ENCODE results near the gene WWC2.

WWC2 gene

GRCh38 chr4:183201331-183201730 is 102.3 kb downstream of the WWC2 start:
- TF ChIP-seq GATA1 (IDR thresholded peaks at IDR 0.05; ENCODE audit: low read depth, low read length) (no peak), POLR2A (IDR thresholded peaks at IDR 0.05; ENCODE audit: low read length) (no peak)
- no peak for DNase-seq

DNA sequence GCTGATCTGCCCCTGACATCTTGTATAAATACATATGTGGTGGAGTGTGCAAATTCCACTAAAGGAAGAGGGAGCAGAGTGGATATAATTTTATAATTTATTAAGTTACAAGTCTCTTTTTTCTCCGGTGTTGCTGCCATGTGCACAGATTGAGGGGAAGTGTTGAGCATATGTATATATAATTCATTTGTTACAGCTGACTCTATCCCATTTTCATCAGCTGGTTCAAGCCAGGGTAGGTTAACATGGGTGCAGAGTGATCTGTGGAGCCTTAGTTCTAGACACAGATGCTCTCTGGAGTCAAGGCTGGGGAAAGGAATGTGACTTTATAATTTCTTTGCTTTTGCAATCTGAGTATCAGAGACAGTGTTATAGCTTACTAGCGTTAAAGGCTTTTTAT is 103.5 kb downstream of the WWC2 start:
- DNase-seq: no peak
- TF ChIP-seq GATA1 (IDR thresholded peaks at IDR 0.05; ENCODE audit: low read depth, low read length) (no peak), POLR2A (IDR thresholded peaks at IDR 0.05; ENCODE audit: low read length) (no peak)

DNA sequence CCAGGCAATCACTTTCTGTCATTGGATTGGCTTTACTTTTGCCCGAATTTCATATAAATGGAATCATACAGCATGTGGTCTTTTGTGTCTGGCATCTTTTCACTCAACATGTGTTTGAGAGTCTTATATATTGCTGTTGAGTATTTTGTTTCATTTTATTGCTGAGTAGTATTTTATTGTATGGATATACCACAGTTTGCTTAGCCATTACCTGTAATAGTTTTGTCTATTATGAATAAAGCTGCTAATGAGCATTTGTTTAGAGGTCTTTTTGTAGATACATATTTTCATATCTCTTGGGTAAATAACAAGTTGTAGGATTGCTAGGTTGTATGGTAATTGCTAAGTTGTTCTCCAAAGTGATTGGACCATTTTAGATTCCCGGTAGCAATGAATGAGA is 105.7 kb downstream of the WWC2 start:
- DNase-seq: no peak
- no peak for TF ChIP-seq GATA1 (IDR thresholded peaks at IDR 0.05; ENCODE audit: low read depth, low read length)
- TF ChIP-seq POLR2A (IDR thresholded peaks at IDR 0.05; ENCODE audit: low read length): no peak

DNA sequence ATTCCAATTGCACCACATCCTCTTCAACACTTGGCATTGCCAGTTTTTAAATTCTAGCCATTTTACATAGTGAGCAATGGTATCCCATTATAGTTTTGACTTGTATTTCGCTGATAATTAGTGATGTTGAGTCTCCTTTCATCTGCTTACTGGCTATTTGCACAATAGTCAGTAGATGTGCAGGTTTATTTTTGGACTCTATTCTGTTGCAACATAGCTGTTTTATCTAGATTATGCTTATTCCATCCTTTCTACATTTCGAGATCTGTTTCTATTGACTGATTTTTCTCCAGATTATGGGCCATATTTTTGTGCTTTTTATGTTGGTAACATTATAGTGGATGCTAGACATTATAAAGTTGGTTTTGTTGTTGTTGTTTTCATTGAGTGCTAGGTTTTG is 106.1 kb downstream of the WWC2 start:
- TF ChIP-seq GATA1 (IDR thresholded peaks at IDR 0.05; ENCODE audit: low read depth, low read length) (no peak), POLR2A (IDR thresholded peaks at IDR 0.05; ENCODE audit: low read length) (no peak)
- DNase-seq: no peak

DNA sequence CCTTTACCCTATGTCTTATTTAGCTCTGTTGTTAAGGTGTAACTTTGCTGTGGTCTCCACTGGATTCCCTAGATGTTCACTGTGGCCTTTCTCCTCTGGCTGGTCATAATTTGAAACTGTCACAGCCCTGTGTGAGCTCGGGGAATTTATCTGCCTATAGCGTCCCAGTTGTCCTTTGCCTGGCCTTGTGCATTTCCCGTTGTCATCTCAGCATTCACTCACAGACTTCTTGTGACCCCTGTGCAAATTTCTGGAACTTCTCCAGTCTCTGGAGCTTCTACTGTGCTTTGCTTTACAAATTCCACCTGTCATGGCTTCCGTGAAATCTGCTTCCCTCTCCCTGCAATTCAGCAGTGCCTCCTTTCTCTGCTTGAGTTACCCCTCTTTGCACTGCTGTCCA is 106.7 kb downstream of the WWC2 start:
- TF ChIP-seq POLR2A (IDR thresholded peaks at IDR 0.05; ENCODE audit: low read length) (no peak), GATA1 (IDR thresholded peaks at IDR 0.05; ENCODE audit: low read depth, low read length) (no peak)
- no peak for DNase-seq

DNA sequence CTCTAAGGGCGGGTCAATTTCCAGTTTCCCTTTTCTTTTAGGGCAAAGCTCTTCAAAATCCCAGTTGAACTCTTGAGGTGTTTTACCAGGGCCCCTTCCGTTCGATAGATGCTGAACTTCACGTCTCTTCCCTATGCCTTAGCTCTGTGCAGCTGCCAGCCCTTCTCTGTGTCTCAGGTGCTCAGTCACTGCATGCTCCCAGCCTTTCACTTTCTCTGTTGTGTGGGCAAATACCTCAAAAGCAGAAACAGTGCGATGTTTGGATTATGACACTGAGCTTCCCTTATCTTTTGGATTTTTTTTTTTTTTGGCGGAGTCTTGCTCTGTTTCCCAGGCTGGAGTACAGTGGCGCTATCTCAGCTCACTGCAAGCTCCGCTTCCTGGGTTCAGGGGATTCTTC is 112.5 kb downstream of the WWC2 start:
- no peak for TF ChIP-seq POLR2A (IDR thresholded peaks at IDR 0.05; ENCODE audit: low read length)
- no peak for TF ChIP-seq GATA1 (IDR thresholded peaks at IDR 0.05; ENCODE audit: low read depth, low read length)
- DNase-seq: no peak

- no peak for TF ChIP-seq GATA1 (IDR thresholded peaks at IDR 0.05; ENCODE audit: low read depth, low read length)
- TF ChIP-seq POLR2A (IDR thresholded peaks at IDR 0.05; ENCODE audit: low read length): no peak
- DNase-seq: no peak
Measured at GRCh38 chr4:183213996-183214395, 114.9 kb downstream of the WWC2 start.

DNA sequence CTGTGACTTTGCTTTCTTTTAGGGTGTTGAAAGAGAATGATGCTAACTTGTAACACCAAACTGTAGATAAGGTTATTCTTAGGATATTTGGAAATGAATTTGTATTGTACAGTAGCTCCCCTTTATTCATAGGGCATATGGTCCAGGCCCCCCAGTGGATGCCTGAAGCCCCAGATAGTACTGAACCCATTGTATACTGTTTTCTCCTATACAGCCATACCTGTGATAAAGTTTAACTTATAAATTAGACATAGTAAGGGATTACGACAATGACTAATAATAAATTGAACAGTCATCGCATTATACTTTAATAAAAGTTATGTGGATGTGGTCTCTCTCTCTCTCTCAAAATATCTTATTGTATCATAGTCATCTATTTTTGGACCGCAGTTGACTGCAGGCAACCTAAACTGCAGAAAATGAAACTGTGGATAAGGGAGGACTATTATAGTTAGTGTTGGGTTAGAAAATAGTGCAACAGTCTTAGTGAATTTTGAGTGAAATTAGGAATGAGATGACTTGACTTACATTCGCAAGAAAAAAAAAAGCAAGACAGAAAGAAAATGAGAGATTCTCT is 115.9 kb downstream of the WWC2 start:
- TF ChIP-seq GATA1 (IDR thresholded peaks at IDR 0.05; ENCODE audit: low read depth, low read length): no peak
- no peak for TF ChIP-seq POLR2A (IDR thresholded peaks at IDR 0.05; ENCODE audit: low read length)
- DNase-seq: no peak

- no peak for DNase-seq
- TF ChIP-seq GATA1 (IDR thresholded peaks at IDR 0.05; ENCODE audit: low read depth, low read length): no peak
- TF ChIP-seq POLR2A (IDR thresholded peaks at IDR 0.05; ENCODE audit: low read length): no peak
Measured at GRCh38 chr4:183220236-183220635, 121.2 kb downstream of the WWC2 start.

- no peak for TF ChIP-seq POLR2A (IDR thresholded peaks at IDR 0.05; ENCODE audit: low read length)
- TF ChIP-seq GATA1 (IDR thresholded peaks at IDR 0.05; ENCODE audit: low read depth, low read length): no peak
- DNase-seq: no peak
Measured at GRCh38 chr4:183223053-183223452, 124.0 kb downstream of the WWC2 start.

GRCh38 chr4:183229397-183229796 is 130.3 kb downstream of the WWC2 start:
- no peak for DNase-seq
- no peak for TF ChIP-seq POLR2A (IDR thresholded peaks at IDR 0.05; ENCODE audit: low read length)
- TF ChIP-seq GATA1 (IDR thresholded peaks at IDR 0.05; ENCODE audit: low read depth, low read length): no peak

- no peak for TF ChIP-seq POLR2A (IDR thresholded peaks at IDR 0.05; ENCODE audit: low read length)
- no peak for TF ChIP-seq GATA1 (IDR thresholded peaks at IDR 0.05; ENCODE audit: low read depth, low read length)
- peak; percentile 21 to 23 for DNase-seq
Measured at GRCh38 chr4:183240581-183241321, 141.7 kb downstream of the WWC2 start.

GRCh38 chr4:183241322-183241640 is 142.2 kb downstream of the WWC2 start:
- DNase-seq: peak; percentile 83 to 95
- TF ChIP-seq POLR2A (IDR thresholded peaks at IDR 0.05; ENCODE audit: low read length) (peak; percentile 36), GATA1 (IDR thresholded peaks at IDR 0.05; ENCODE audit: low read depth, low read length) (no peak)

- TF ChIP-seq POLR2A (IDR thresholded peaks at IDR 0.05; ENCODE audit: low read length): no peak
- no peak for TF ChIP-seq GATA1 (IDR thresholded peaks at IDR 0.05; ENCODE audit: low read depth, low read length)
- DNase-seq: peak in 1 of 2 experiments; percentile 78
Measured at GRCh38 chr4:183241721-183242151, 142.7 kb downstream of the WWC2 start.

- TF ChIP-seq GATA1 (IDR thresholded peaks at IDR 0.05; ENCODE audit: low read depth, low read length) (no peak), POLR2A (IDR thresholded peaks at IDR 0.05; ENCODE audit: low read length) (no peak)
- peak in 1 of 2 experiments; percentile 34 for DNase-seq
Measured at GRCh38 chr4:183242291-183242690, 143.2 kb downstream of the WWC2 start.

All from erythroblast (primary cell).